Measurements from ENCODE around the gene RIPOR3. TPM values are rescaled to one million over a fixed set of nuclear protein-coding genes. Genes with fewer than 3 reads are reported as not detected.
"Not testable (repeated sequence)": the region's sequence is repeated elsewhere in the genome, so short reads cannot be mapped to it uniquely, and the experiment has no call there.

Gene RIPOR3
- total and polyA plus RNA-seq, 5 donors from 2014 or later = 0.69 to 1.9 (median 1.3) TPM

- Mint-ChIP-seq H3K36me3 (no peaks in the 10 kb centered on the region), H3K9me3 (no peaks in the 10 kb centered on the region), H3K4me1 (no peaks in the 10 kb centered on the region), H3K4me3 (no peak overlapping the region), H3K27me3 (peaks cover 12% of the 10 kb centered on the region), H3K27ac (no peak overlapping the region)
- DNase-seq (no peak), ATAC-seq (ENCODE audit: low read depth in 2 of 2) (no peak)
- no peaks in the 10 kb centered on the region for H3K36me3 ChIP-seq (ENCODE audit: control insufficient read depth, insufficient read depth, low read length)
- no peak overlapping the region for H3K27ac ChIP-seq (ENCODE audit: insufficient read depth, low read length, poor library complexity, severe bottlenecking)
- no peak overlapping the region for H3K4me3 ChIP-seq (ENCODE audit: low read depth, low read length)
- no peaks in the 10 kb centered on the region for H3K4me1 ChIP-seq (ENCODE audit: control insufficient read depth, insufficient read depth, low read length, poor library complexity, severe bottlenecking)
- H3K9me3 ChIP-seq (ENCODE audit: control insufficient read depth in 2 of 2, low read length in 2 of 2) = no peaks in the 10 kb centered on the region
- no peaks in the 10 kb centered on the region for H3K27me3 ChIP-seq (ENCODE audit: control insufficient read depth, insufficient read depth, low read length)
Observed at GRCh38 chr20:50720582-50720981, 29.2 kb upstream of the RIPOR3 start.

GRCh38 chr20:50720026-50720425 is 28.7 kb upstream of the RIPOR3 start:
- Mint-ChIP-seq H3K36me3 (no peaks in the 10 kb centered on the region), H3K4me3 (no peak overlapping the region), H3K27ac (no peak overlapping the region), H3K4me1 (no peaks in the 10 kb centered on the region), H3K27me3 (peaks cover 12% of the 10 kb centered on the region), H3K9me3 (no peaks in the 10 kb centered on the region)
- ATAC-seq (ENCODE audit: low read depth in 2 of 2) = no peak
- no peak for DNase-seq
- no peaks in the 10 kb centered on the region for H3K9me3 ChIP-seq (ENCODE audit: control insufficient read depth in 2 of 2, low read length in 2 of 2)
- H3K4me1 ChIP-seq (ENCODE audit: control insufficient read depth, insufficient read depth, low read length, poor library complexity, severe bottlenecking) = no peaks in the 10 kb centered on the region
- no peaks in the 10 kb centered on the region for H3K36me3 ChIP-seq (ENCODE audit: control insufficient read depth, insufficient read depth, low read length)
- no peak overlapping the region for H3K27ac ChIP-seq (ENCODE audit: insufficient read depth, low read length, poor library complexity, severe bottlenecking)
- no peak overlapping the region for H3K4me3 ChIP-seq (ENCODE audit: low read depth, low read length)
- H3K27me3 ChIP-seq (ENCODE audit: control insufficient read depth, insufficient read depth, low read length) = no peaks in the 10 kb centered on the region

DNA sequence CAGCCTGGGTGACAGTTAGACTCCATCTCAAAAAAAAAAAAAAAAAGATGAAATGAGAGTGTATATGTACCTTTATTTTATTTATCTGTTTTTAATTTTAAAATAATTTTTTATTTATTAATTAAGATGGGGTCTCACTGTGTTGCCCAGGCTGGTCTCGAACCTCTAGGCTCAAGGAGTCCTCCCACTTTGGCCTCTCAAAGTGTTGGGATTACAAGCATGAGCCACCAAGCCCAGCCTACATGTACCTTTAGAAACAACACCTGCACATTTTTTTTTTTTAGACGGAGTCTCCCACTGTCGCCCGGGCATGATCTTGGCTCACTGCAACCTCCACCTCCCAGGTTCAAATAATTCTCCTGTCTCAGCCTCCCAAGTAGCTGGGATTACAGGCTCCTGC is 28.0 kb upstream of the RIPOR3 start:
- Histone ChIP-seq H3K27me3 (ENCODE audit: control insufficient read depth, insufficient read depth, low read length) (no peaks in the 10 kb centered on the region), H3K9me3 (ENCODE audit: control insufficient read depth in 2 of 2, low read length in 2 of 2) (no peaks in the 10 kb centered on the region), H3K4me1 (ENCODE audit: control insufficient read depth, insufficient read depth, low read length, poor library complexity, severe bottlenecking) (no peaks in the 10 kb centered on the region), H3K27ac (ENCODE audit: insufficient read depth, low read length, poor library complexity, severe bottlenecking) (no peak overlapping the region), H3K36me3 (ENCODE audit: control insufficient read depth, insufficient read depth, low read length) (no peaks in the 10 kb centered on the region), H3K4me3 (ENCODE audit: low read depth, low read length) (no peak overlapping the region)
- Mint-ChIP-seq H3K4me1 (no peaks in the 10 kb centered on the region), H3K27ac (no peak overlapping the region), H3K27me3 (peaks cover 12% of the 10 kb centered on the region), H3K4me3 (no peak overlapping the region), H3K9me3 (no peaks in the 10 kb centered on the region), H3K36me3 (no peaks in the 10 kb centered on the region)
- DNase-seq = no peak
- ATAC-seq (ENCODE audit: low read depth in 2 of 2) = no peak

- Mint-ChIP-seq H3K4me3 (no peak overlapping the region), H3K36me3 (no peaks in the 10 kb centered on the region), H3K4me1 (no peaks in the 10 kb centered on the region), H3K27ac (no peak overlapping the region), H3K27me3 (peaks cover 19% of the 10 kb centered on the region), H3K9me3 (no peaks in the 10 kb centered on the region)
- Histone ChIP-seq H3K36me3 (ENCODE audit: control insufficient read depth, insufficient read depth, low read length) (no peaks in the 10 kb centered on the region), H3K4me1 (ENCODE audit: control insufficient read depth, insufficient read depth, low read length, poor library complexity, severe bottlenecking) (no peaks in the 10 kb centered on the region), H3K27me3 (ENCODE audit: control insufficient read depth, insufficient read depth, low read length) (peaks cover 4% of the 10 kb centered on the region), H3K9me3 (ENCODE audit: control insufficient read depth in 2 of 2, low read length in 2 of 2) (no peaks in the 10 kb centered on the region), H3K4me3 (ENCODE audit: low read depth, low read length) (no peak overlapping the region), H3K27ac (ENCODE audit: insufficient read depth, low read length, poor library complexity, severe bottlenecking) (no peak overlapping the region)
- ATAC-seq (ENCODE audit: low read depth in 2 of 2) = no peak
- no peak for DNase-seq
Observed at GRCh38 chr20:50717974-50718761, 26.8 kb upstream of the RIPOR3 start.

- no peaks in the 10 kb centered on the region for H3K4me1 Mint-ChIP-seq
- H3K27me3 Mint-ChIP-seq = peaks cover 21% of the 10 kb centered on the region
- H3K36me3 Mint-ChIP-seq = no peaks in the 10 kb centered on the region
- Histone ChIP-seq H3K36me3 (ENCODE audit: control insufficient read depth, insufficient read depth, low read length) (no peaks in the 10 kb centered on the region), H3K9me3 (ENCODE audit: control insufficient read depth in 2 of 2, low read length in 2 of 2) (no peaks in the 10 kb centered on the region), H3K4me3 (ENCODE audit: low read depth, low read length) (no peak overlapping the region), H3K27me3 (ENCODE audit: control insufficient read depth, insufficient read depth, low read length) (peaks cover 4% of the 10 kb centered on the region), H3K27ac (ENCODE audit: insufficient read depth, low read length, poor library complexity, severe bottlenecking) (no peak overlapping the region), H3K4me1 (ENCODE audit: control insufficient read depth, insufficient read depth, low read length, poor library complexity, severe bottlenecking) (no peaks in the 10 kb centered on the region)
- ATAC-seq (ENCODE audit: low read depth in 2 of 2) = no peak
- no peaks in the 10 kb centered on the region for H3K9me3 Mint-ChIP-seq
- no peak overlapping the region for H3K4me3 Mint-ChIP-seq
- no peak for DNase-seq
- H3K27ac Mint-ChIP-seq = no peak overlapping the region
Observed at GRCh38 chr20:50717312-50717711, 26.0 kb upstream of the RIPOR3 start.

DNA sequence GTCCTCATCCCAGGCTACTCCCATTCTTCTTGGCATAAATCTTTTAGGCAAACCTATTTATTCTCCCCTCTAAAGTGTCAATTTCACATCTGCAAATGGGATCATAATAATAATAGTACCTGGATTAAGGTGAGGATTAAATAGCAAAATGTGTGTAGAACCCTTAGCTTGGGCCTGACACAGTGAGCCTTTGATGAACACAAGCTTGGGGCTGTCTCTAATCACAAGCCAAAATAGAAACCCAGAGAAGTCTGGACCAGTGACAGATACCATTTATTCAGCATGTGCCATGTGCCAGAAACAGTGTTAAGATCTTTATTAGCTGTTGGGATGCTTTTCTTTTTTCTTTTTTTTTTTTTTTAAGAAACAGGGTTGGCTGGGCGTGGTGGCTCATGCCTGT is 25.2 kb upstream of the RIPOR3 start:
- no peaks in the 10 kb centered on the region for H3K4me1 ChIP-seq (ENCODE audit: control insufficient read depth, insufficient read depth, low read length, poor library complexity, severe bottlenecking)
- H3K36me3 Mint-ChIP-seq = no peaks in the 10 kb centered on the region
- H3K27ac Mint-ChIP-seq = no peak overlapping the region
- no peak overlapping the region for H3K4me3 ChIP-seq (ENCODE audit: low read depth, low read length)
- no peaks in the 10 kb centered on the region for H3K9me3 Mint-ChIP-seq
- peaks cover 26% of the 10 kb centered on the region for H3K27me3 Mint-ChIP-seq
- H3K27ac ChIP-seq (ENCODE audit: insufficient read depth, low read length, poor library complexity, severe bottlenecking) = no peak overlapping the region
- no peaks in the 10 kb centered on the region for H3K4me1 Mint-ChIP-seq
- ATAC-seq (ENCODE audit: low read depth in 2 of 2) (no peak), DNase-seq (no peak)
- H3K4me3 Mint-ChIP-seq = no peak overlapping the region
- H3K27me3 ChIP-seq (ENCODE audit: control insufficient read depth, insufficient read depth, low read length) = peaks cover 4% of the 10 kb centered on the region
- H3K9me3 ChIP-seq (ENCODE audit: control insufficient read depth in 2 of 2, low read length in 2 of 2) = no peaks in the 10 kb centered on the region
- H3K36me3 ChIP-seq (ENCODE audit: control insufficient read depth, insufficient read depth, low read length) = no peaks in the 10 kb centered on the region

DNA sequence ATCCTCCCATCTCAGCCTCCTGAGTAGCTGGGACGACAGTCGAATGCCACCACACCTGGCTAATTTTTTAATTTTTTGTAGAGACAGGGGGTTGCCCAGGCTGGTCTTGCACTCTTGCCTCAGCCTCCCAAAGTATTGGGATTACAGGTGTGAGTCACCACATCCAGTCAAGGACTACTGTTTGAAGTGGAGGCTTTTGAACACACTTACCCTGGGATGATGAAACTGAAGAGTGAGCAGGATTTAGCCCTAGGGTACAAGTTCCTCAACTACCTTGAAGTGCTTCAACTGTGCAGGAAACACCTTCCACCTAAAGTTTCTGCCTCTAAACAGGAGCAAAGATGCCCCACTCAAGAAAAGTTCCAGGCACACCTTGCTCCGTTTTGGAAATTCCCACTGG is 24.4 kb upstream of the RIPOR3 start:
- Mint-ChIP-seq H3K4me3 (no peak overlapping the region), H3K36me3 (no peaks in the 10 kb centered on the region), H3K27ac (no peak overlapping the region), H3K9me3 (no peaks in the 10 kb centered on the region), H3K27me3 (peaks cover 32% of the 10 kb centered on the region), H3K4me1 (no peaks in the 10 kb centered on the region)
- Histone ChIP-seq H3K4me1 (ENCODE audit: control insufficient read depth, insufficient read depth, low read length, poor library complexity, severe bottlenecking) (no peaks in the 10 kb centered on the region), H3K27me3 (ENCODE audit: control insufficient read depth, insufficient read depth, low read length) (peaks cover 4% of the 10 kb centered on the region), H3K9me3 (ENCODE audit: control insufficient read depth in 2 of 2, low read length in 2 of 2) (no peaks in the 10 kb centered on the region), H3K36me3 (ENCODE audit: control insufficient read depth, insufficient read depth, low read length) (no peaks in the 10 kb centered on the region), H3K4me3 (ENCODE audit: low read depth, low read length) (no peak overlapping the region), H3K27ac (ENCODE audit: insufficient read depth, low read length, poor library complexity, severe bottlenecking) (no peak overlapping the region)
- DNase-seq (no peak), ATAC-seq (ENCODE audit: low read depth in 2 of 2) (no peak)

DNA sequence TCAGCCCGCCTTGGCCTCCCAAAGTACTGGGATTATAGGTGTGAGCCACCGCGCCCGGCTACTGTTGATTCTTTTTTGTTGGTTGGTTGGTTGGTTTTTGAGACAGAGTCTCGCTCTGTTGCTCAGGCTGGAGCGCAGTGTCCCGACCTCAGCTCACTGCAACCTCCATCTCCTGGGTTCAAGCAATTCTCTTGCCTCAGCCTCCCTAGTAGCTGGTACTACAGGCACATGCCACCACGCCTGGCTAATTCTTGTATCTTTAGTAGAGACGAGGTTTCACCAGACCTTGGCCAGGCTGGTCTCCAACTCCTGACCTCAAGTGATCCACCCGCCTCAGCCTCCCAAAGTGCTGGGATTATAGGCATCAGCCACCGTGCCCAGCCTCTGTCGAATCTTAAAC is 23.1 kb upstream of the RIPOR3 start:
- peaks cover 27% of the 10 kb centered on the region for H3K27me3 Mint-ChIP-seq
- H3K27ac Mint-ChIP-seq; H3K4me3 Mint-ChIP-seq; H3K9me3 Mint-ChIP-seq; H3K27me3 ChIP-seq (ENCODE audit: control insufficient read depth, insufficient read depth, low read length); ATAC-seq (ENCODE audit: low read depth in 2 of 2); H3K36me3 Mint-ChIP-seq; H3K4me3 ChIP-seq (ENCODE audit: low read depth, low read length); H3K4me1 ChIP-seq (ENCODE audit: control insufficient read depth, insufficient read depth, low read length, poor library complexity, severe bottlenecking); H3K9me3 ChIP-seq (ENCODE audit: control insufficient read depth in 2 of 2, low read length in 2 of 2); H3K4me1 Mint-ChIP-seq; H3K36me3 ChIP-seq (ENCODE audit: control insufficient read depth, insufficient read depth, low read length); DNase-seq; H3K27ac ChIP-seq (ENCODE audit: insufficient read depth, low read length, poor library complexity, severe bottlenecking): not testable (repeated sequence)
